Measurements from ENCODE around the gene EFCAB11.
A peak's percentile ranks its signal among the peaks of the same experiment; 100 is the strongest.

EFCAB11 gene

DNA sequence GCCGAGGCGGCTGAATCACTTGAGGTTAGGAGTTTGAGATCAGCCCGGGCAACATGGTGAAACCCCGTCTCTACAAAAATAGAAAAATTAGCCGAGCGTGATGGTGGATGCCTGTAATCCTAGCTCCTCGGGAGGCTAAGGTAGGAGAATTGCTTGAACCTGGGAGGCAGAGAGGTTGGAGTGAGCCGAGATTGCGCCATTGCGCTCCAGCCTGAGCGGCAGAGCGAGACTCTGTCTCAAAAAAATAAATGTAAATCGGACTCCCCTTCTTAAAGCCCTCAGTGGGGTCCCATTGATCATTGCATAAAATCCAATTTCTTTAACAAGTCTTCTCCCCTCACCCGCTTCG lies 2.1 kb upstream of the EFCAB11 start:
- DNase-seq = no peak

DNA sequence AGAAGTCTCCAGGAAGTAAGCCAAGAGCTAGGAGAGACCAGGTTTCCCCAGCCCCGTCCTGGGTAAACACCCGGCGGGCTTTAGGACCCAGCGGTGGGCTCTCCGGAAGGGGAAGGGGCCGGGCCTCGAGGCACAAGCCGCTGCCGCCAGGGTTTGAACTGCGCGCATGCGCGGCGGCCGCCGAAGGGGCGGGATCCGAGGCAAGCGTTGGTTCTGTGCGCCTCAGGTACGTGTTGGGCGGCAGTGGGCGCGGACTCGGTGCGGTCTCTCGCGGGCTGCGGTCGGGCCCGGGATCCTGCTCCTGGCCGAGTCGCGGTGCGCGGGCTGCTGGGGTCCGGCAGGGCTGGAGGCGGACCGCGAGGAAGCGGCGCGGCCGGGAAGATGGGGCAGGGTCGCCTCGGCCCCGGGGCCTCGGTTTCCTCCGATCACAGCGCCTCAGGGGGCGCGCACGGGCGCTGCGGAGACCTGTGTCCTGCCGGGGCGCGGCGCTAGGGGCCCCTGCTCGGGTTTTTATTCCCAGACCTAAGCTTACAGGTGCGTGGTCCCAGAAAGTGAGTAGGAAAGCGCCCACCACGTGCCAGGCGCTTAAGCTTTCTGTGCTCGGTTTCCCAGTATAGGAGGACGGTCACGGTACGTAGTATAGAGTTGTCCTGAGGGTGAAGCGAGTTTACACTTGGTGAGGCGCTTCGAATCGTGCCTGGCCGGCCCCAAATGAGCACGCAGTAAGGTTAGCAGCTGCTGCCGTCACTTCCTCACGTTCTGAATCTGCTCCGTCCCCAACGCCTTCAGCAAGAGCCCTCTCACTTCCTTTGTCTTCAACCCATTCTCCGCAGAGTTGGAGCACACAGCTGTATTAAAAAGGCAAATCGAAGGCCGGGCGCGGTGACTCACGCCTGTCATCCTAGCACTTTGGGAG lies 1.5 kb upstream of the EFCAB11 start, which contains the start of gene TDP1:
Gene TDP1 (plus strand): TSS at position 183 of the 916 bp plus-strand sequence. CDS start 7,188 bp downstream, outside the sequence.
- peak; percentile 87 to 91 for DNase-seq

DNA sequence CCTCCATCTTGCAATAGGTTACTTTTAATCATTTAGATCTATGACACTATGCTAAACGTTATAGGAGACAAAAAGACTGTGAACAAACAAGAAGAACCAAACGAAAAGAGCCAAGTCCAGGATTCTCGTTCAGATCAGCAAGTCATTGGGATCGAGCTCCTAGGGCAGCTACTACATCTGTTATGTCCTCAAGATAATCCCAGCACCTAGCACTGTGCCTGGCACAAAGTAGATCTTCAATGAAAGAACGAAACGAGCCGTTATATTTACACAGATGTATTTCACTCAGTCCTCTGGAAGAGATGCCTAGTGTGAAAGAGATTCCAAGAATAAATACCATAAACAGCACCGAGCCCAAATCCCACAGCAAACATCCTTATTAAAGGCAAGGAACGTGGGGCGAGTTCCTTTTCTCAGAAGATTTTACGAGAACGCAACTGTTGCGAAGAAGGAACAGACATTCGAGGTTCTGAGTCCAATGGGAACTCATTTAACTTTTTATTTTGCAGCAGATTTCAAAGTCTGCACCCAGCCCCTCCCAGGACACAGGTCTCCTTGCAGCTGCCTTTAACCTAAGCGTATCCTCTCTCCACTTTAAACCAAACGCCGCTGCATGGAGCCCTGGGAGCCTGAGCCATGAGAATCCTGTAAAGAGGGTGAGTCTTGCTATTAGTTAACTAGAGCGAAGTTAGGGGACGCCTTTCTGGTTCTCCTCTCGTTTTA lies 653 bp upstream of the EFCAB11 start:
- DNase-seq = no peak

DNA sequence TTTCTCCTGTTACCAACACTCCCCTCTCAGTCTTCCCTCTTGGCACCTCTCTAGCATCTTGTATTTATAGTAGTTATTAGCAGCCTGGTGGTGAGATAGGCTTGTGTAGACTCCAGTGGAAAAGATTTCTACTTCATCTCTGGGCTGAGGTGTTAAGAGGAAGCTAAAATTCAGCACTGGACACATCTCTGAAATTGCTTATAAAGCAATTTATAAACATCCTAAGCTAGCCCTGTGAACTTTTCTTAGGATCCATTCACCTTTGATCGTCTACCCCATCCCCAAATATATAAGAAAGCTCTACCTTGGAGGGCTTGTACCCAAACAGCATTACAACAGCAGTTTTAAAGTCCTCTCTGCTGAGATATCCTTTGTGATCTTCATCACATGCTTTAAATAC lies 928 bp downstream of the EFCAB11 start:
- peak in 1 of 2 experiments; percentile 18 for DNase-seq

DNA sequence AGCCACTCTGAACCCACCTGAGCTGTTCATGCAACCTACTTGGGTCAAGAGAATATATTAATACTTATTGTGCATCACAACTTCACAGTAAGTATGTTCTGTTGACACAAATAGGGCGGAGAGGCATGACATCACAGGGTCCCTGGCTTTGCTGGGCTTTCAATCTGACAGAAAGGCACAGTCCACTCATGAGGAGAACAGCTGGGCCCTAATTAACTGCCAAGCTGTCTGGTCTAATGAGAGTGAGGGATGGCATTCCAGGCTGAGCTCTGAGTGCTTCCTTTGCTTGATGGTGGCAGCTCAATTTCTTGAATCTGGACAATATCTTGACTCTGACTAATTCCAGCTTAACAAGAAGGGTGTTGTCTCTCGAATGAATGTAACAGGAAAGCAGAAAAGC lies 2.0 kb downstream of the EFCAB11 start:
- no peak for DNase-seq

DNA sequence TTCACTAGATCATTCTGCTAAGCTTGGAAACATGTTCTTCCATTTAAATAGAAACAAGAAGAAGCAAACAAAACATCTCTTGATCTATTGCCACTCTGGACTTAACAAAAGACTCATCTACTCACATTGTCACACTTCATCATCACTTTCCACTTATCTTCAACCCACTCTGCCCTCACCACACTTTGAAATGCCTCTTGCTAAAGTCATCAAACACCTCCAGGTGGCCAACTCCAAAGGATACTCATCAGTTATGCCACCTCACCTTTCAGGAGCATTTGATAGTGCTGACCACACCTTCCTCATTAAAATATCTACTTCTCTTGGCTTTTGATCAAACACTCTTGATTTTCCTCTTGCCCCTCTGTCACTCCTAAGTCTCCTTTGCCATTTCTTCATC lies 7.2 kb downstream of the EFCAB11 start:
- no peak for DNase-seq

DNA sequence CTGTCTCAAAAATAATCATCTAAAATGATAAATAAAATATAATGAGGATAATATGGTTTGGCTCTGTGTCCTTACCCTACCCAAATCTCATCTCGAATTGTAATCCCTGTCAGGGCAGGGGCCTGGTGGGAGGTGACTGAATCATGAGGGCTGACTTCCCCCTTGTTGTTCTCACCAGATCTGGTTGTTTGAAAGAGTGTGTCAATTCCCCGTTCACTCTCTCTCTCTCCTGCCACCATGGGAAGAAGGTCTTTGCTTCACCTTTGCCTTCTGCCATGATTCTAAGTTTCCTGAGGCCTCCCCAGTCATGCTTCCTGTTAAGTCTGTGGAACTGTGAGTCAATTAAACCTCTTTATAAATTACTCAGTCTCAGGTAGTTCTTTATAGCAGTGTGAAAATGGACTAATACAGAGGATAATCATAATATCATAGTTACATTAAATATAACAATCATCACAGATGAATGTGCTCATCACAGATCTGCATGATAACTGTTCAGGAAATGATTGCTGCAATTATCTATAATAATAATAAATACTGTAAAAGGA lies 12.6 kb downstream of the EFCAB11 start:
- DNase-seq = no peak

DNA sequence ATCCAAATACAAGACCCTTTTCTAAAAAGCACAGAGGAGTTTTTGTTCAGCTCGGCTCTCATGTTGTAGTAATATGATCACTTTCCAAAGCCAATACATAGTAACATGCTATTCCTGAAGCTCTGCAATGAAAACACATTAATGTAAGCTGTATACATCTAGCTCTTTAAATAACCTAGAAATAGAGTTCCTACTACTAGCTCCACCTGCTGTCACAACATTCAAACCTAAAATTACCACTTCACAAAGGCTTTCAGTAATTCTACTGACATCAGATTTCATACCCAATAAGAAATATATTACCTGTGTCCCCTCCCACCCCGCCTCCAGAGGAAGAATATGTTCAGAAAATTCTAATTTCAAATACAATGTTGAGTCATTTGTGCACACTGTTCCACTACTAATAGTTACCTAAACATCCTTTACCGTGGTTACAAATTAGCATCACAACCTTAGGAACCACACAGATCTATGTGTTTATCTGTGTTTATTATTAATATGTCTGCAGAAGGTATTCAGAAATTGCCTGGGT lies 17.8 kb downstream of the EFCAB11 start:
- peak in 1 of 2 experiments; percentile 9 for DNase-seq

DNA sequence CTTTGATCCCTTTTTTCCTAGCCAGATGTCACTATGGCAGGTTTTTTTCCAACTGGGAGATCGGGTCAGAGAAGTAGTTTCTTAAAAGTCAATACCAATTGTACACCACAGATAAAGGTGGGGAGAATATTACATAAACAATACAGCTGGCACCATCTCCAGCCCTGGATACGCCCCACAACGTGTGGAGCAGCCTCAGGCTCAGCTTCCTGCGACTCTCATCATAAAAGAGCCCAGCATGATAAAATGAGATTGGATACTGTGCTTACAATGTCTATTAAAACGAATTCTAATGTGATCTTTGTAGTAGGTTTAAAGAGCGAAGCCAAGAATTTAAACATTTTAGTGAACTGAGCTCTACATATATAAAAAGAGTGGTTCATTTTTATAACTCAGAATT lies 21.5 kb downstream of the EFCAB11 start:
- no peak for DNase-seq

DNA sequence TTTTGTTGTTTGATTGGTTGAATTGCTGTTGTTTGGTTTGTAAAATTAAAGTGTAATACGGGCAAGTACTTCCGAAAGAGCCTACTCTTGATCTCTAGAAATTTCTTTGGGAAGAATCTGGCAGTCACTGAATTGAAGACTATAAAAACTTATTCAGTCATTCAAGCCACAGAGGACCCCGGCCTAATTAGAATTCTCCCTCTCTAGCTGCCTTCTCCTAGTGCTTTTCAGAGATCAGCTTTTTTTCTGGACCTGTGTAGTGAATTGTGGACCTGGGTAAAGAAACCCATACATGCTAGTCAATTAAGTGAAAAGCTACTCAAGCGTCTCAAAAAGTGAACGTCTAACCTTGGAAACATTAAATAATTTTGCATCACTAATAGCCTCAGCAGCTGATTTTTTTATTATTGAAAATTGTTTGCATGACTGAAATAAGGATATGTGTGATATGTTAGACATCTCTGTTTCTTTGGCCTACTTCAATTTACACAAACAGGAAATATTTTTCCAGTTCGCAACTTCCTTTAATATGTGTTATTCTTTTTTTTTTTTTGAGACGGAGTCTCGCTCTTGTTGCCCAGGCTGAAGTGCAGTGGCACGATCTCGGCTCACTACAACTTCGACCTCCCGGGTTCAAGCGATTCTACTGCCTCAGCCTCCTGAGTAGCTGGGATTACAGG lies 27.2 kb downstream of the EFCAB11 start:
- DNase-seq = no peak

DNA sequence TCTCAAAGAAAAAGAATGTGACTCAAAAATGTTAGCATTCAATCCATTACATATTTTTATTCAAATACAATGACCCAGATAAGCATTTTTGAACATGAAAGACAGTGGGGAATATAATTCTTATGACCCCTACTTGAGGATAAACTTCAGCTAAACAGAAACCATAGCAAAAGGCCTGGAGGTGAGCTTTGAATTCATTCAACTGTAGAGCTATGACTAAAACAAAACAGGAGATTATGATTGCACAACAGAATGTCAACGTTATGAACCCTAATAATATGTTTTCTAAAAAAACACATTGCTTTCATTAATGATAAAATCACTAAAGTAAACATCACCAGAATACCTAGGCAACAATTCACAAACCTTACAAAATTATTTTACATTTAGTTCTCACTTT lies 27.8 kb downstream of the EFCAB11 start:
- DNase-seq = no peak

DNA sequence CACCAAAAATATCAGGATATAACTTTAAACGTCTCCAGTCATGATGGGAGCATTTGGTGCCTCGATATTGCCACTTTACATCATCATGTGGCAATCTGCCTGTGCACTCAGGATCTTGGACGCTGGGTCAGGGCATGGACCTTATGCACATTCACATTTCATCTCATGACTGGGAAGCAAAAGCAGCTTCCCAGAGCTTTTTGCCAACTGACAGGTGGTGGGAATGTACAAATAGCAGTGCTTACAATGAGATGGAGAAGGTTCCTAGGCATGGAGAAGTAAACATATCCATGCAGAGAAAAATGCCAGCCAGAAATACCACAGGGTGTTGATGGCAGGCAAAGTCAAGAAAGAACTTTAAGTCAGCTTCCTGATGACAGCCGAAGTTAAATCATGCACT lies 30.3 kb downstream of the EFCAB11 start:
- no peak for DNase-seq

DNA sequence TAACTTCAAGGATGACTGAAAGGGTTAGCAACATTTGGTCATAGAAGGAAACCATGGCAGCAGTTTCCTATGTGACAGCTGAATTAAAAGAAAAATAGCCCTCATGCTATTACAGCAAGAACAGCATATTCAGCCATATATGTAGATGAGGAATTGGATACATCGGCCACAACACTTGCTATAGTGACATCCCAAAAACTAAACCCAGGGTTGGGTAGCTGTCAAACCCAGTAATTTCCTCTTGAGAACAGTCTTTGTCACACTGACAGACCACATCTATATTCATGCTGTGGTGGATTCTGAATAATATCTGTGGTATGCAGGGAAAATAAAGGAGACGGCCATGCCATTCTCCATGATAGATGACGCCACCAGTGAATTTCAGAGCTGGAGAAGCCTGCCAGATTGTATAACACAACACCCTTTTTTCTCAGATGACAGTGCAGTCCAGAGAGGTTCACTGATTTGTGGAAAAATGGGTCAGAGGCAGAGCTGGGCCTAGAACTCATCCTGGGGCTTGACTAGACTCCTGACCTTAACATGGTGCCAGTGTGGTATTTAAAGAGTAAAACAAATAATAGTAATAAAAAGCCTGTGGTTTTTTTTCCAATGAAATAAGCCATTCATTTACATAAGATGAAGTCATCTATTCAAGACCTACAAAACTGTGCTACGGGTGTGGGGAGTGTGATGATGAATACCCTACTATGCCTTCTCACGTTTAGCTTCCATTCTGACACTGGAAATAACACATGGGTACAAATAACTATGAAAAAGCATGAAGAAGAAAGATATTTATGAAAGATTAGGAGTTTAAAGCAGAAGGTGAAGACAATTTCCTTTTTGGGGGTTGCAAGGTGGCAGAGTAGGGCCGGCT lies 32.3 kb downstream of the EFCAB11 start:
- no peak for DNase-seq

DNA sequence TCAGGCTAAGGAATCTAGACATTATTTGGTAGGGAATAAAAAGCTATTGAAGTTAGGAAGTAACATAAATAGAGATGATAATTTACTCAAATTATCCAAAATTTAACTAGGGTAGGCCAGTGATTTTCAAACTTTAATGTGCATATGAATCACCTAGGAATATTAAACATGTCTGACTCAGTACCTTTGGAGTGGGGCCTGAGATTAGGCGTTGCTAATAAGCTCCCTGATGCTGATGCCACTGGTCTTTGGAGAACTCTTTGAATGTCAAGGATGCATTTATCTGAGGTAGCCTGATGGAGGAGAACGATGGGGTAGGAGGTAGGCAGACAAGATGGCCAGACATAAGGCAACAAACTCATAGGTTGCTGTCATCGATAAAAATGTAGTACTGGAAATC lies 33.2 kb downstream of the EFCAB11 start:
- DNase-seq = no peak

DNA sequence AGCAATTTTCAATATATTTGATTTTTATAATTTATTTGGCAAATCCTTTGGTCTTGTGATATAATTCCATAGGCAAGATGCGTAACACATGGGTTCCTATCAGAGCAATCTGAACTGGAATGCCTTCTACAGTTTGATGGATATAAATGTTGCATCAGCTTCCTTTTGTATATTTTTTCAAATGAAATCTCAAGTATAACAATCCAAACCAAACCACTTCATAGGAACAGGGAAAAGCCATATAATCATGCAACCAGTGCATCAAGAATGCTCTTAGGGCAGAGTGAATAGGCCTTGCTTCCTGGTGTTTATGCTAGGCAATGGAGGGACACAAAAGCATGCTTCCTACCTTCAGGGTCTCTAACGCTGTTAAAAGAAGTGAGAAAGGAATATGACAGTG lies 34.5 kb downstream of the EFCAB11 start:
- DNase-seq = no peak

DNA sequence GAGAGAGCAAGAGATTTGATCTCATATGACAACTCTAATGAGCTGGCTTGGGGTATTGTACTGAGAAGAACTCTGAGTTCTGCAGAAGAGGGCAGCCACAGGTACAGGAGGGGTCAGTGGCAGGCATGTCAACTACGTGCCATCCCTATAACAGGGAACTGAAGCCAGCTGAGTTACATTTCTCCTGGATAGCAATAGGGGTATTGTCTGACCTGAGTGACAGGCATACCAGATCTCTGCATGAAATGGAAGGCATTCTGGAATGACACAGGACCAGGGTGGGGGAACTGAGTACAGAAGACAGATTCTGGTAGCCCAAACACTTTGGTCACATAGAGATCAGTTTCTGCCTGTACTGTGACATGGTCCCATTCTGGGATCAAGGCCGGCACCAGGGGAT lies 35.8 kb downstream of the EFCAB11 start:
- DNase-seq = no peak

DNA sequence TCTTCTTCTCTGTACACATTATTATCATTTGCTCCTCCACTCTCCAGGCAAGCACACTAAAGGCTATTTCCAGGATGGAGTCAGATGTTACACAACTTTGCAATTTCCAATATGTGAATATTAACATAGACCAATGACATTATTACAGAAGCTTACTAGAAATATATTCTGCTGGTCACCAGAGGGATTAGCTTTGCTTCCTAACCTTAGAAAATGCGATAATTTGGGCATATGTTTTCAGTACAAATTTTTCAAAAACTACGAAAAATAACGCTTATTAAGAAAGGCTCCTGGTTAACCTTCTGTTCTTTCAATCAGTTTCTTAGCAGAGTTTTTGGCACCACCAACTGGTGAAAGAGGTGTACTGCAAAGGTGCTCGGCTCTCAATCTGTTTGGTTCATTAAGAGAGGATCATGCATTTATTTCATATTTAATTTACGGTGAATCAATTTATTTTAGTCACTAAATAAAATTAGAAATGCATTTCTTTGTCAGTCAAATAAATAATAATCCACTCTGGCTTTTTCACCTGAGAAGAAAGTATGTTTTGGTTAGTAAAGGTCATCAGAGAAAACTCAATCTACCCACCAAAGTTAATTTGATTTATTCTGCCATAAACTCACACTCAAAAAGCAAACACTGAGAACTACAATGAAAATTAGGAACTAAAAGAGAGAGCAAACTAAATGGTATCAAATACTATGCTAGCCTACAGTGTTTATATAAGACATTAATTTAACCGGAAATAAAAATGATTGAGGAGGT lies 39.2 kb downstream of the EFCAB11 start:
- DNase-seq = peak; percentile 50 to 63

DNA sequence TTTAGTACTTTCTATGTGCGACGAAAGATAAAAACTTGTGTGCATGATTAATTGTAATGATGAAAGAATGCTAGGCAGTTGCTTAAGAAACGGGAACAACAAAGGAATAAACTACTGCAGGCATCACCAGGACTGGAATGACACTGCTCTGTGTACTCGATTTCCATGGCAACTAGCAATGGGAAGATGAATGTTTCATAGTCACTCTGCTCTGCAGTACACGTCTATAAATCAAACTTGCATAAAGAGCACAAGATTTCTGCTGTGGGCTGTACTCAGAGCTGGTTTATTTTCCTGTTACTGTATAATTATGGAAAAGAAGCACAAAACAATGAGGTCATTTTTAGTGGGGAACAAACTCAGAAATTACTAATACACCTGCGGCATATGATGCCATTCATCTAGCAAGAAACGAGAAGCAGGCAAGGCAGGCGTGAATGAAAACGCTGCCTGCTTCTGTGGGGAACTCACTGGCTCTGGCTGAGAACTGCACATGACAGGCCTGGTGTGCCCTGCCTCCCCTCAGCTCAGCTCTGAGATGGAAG lies 41.8 kb downstream of the EFCAB11 start:
- DNase-seq = no peak

DNA sequence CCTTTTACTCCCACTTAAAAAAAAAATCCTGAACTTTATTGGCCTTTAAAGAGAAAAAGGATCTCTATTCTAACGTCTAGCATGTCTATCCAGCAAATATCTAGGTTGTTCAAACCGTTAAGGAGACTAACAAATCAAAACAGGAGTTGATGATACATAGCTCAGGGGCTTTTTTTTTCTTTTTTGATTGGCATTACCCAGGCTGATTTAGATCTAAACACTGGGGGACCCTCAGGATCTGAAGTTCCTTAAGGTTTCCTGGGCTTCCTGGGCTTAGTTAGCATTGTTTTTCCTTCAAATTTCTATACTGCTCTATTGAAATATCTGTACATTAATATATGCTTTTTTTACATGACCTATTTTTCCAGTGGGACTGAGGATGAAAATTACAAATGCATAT lies 42.3 kb downstream of the EFCAB11 start:
- DNase-seq = no peak

DNA sequence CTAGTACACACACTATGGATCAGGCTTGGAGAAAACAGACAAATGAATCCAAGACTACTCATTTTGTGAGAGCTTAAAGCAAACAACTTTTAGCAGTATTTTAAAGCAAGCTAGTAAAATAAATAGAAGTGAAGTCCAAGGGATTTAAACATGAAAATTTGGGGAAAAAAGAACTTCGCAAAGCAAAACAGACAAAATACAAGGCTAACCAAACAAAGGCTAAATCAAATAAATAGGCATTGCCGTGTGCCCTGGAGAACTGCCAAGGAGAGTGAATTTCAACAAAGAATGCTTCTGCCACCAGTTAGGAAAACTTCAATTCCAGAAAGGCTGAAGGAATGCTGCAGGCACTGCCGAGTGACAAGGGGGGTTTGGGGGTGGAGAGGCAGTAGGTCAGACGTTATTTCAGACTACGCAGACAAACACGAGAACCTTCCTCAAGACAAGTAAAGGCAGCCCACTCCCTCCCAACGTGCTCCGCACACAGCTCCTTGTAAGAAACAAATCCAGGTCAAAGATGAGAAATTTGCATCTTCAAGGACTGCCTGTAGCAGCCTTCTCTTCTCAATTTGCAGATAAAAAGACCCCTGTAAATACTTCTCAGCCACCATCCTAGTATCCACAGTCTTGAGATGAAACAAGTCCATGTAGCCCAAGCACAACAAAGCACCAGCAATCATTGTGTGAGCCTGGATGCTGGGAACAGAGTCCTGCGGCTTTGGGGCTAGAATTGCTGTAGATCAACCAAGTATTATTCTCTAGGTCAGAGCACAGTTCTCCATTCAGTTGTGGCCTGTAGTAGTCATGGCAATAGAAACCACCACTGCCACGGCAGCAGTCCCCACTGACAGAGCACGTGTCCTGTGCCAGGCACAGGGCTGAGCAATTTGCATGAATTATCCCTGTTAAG lies 43.3 kb downstream of the EFCAB11 start:
- DNase-seq = no peak

Data from AML-193 (cell line).